Measurements from ENCODE around the gene PAPPA.

GRCh38 chr9:116304761-116305160 lies 151.2 kb downstream of the PAPPA start:
- TF ChIP-seq MYBL2 (CRISPR knock-in tag; IDR thresholded peaks at IDR 0.05), result no peak
- no peak for TF ChIP-seq ESRRA (CRISPR knock-in tag; IDR thresholded peaks at IDR 0.05; ENCODE audit: borderline replicate concordance)
- TF ChIP-seq ZNF232 (CRISPR knock-in tag; IDR thresholded peaks at IDR 0.05), result no peak

Measured in WTC11 (cell line).